ENCODE measurements around the gene IGFBPL1. TPM values are rescaled to one million over a fixed set of nuclear protein-coding genes. Genes with fewer than 3 reads are reported as not detected.

The IGFBPL1 gene
- total RNA-seq, 1 donor from 2014 or later = not detected

- intact Hi-C loops (cut with micrococcal nuclease) = no loop called here
- Mint-ChIP-seq H3K27me3 (ENCODE audit: insufficient read depth) (peaks cover 2% of the 10 kb centered on the region), H3K4me1 (ENCODE audit: low read depth) (no peaks in the 10 kb centered on the region), H3K36me3 (ENCODE audit: low read depth) (no peaks in the 10 kb centered on the region), H3K27ac (no peak overlapping the region), H3K9me3 (no peaks in the 10 kb centered on the region), H3K4me3 (no peak overlapping the region)
- DNase-seq (ENCODE audit: low spot score) = no peak
Observed at GRCh38 chr9:38376021-38376670, 48.1 kb downstream of the IGFBPL1 start.

- no peaks in the 10 kb centered on the region for H3K9me3 Mint-ChIP-seq
- no peak for DNase-seq (ENCODE audit: low spot score)
- H3K4me3 Mint-ChIP-seq = no peak overlapping the region
- H3K27ac Mint-ChIP-seq = no peak overlapping the region
- H3K36me3 Mint-ChIP-seq (ENCODE audit: low read depth) = no peaks in the 10 kb centered on the region
- H3K27me3 Mint-ChIP-seq (ENCODE audit: insufficient read depth) = peaks cover 2% of the 10 kb centered on the region
- intact Hi-C loops (cut with micrococcal nuclease) = no loop called here
- H3K4me1 Mint-ChIP-seq (ENCODE audit: low read depth) = no peaks in the 10 kb centered on the region
Observed at GRCh38 chr9:38375572-38375963, 48.7 kb downstream of the IGFBPL1 start.

GRCh38 chr9:38374847-38375571 is 49.2 kb downstream of the IGFBPL1 start:
- Mint-ChIP-seq H3K9me3 (no peaks in the 10 kb centered on the region), H3K4me1 (ENCODE audit: low read depth) (no peaks in the 10 kb centered on the region), H3K4me3 (no peak overlapping the region), H3K36me3 (ENCODE audit: low read depth) (no peaks in the 10 kb centered on the region), H3K27me3 (ENCODE audit: insufficient read depth) (peaks cover 2% of the 10 kb centered on the region), H3K27ac (no peak overlapping the region)
- intact Hi-C loops (cut with micrococcal nuclease) = no loop called here
- no peak for DNase-seq (ENCODE audit: low spot score)

- Mint-ChIP-seq H3K4me3 (no peak overlapping the region), H3K4me1 (ENCODE audit: low read depth) (no peaks in the 10 kb centered on the region), H3K27me3 (ENCODE audit: insufficient read depth) (peaks cover 3% of the 10 kb centered on the region), H3K9me3 (no peaks in the 10 kb centered on the region), H3K36me3 (ENCODE audit: low read depth) (no peaks in the 10 kb centered on the region), H3K27ac (no peak overlapping the region)
- no peak for DNase-seq (ENCODE audit: low spot score)
- intact Hi-C loops (cut with micrococcal nuclease) = no loop called here
Observed at GRCh38 chr9:38373679-38374078, 50.6 kb downstream of the IGFBPL1 start.

- Mint-ChIP-seq H3K27me3 (ENCODE audit: insufficient read depth) (peaks cover 3% of the 10 kb centered on the region), H3K4me1 (ENCODE audit: low read depth) (no peaks in the 10 kb centered on the region), H3K9me3 (no peaks in the 10 kb centered on the region), H3K36me3 (ENCODE audit: low read depth) (no peaks in the 10 kb centered on the region), H3K4me3 (no peak overlapping the region), H3K27ac (no peak overlapping the region)
- intact Hi-C loops (cut with micrococcal nuclease) = no loop called here
- no peak for DNase-seq (ENCODE audit: low spot score)
Observed at GRCh38 chr9:38372762-38373619, 51.3 kb downstream of the IGFBPL1 start.

- Mint-ChIP-seq H3K4me3 (no peak overlapping the region), H3K4me1 (ENCODE audit: low read depth) (no peaks in the 10 kb centered on the region), H3K27me3 (ENCODE audit: insufficient read depth) (peaks cover 3% of the 10 kb centered on the region), H3K36me3 (ENCODE audit: low read depth) (no peaks in the 10 kb centered on the region), H3K9me3 (no peaks in the 10 kb centered on the region), H3K27ac (no peak overlapping the region)
- intact Hi-C loops (cut with micrococcal nuclease) = loop anchor here (1.0 kb wide), 1 partner anchor 29 kb away; no protein-coding TSS in a partner anchor
- peak; percentile 5 for DNase-seq (ENCODE audit: low spot score)
Observed at GRCh38 chr9:38371495-38371894, 52.8 kb downstream of the IGFBPL1 start.

- H3K4me3 Mint-ChIP-seq = no peak overlapping the region
- peaks cover 6% of the 10 kb centered on the region for H3K27me3 Mint-ChIP-seq (ENCODE audit: insufficient read depth)
- no peak for DNase-seq (ENCODE audit: low spot score)
- H3K4me1 Mint-ChIP-seq (ENCODE audit: low read depth) = no peaks in the 10 kb centered on the region
- H3K36me3 Mint-ChIP-seq (ENCODE audit: low read depth) = no peaks in the 10 kb centered on the region
- intact Hi-C loops (cut with micrococcal nuclease) = no loop called here
- H3K27ac Mint-ChIP-seq = no peak overlapping the region
- no peaks in the 10 kb centered on the region for H3K9me3 Mint-ChIP-seq
Observed at GRCh38 chr9:38370176-38370575, 54.1 kb downstream of the IGFBPL1 start.

- Mint-ChIP-seq H3K9me3 (no peaks in the 10 kb centered on the region), H3K4me1 (ENCODE audit: low read depth) (no peaks in the 10 kb centered on the region), H3K4me3 (no peak overlapping the region), H3K27me3 (ENCODE audit: insufficient read depth) (peaks cover 4% of the 10 kb centered on the region), H3K27ac (no peak overlapping the region), H3K36me3 (ENCODE audit: low read depth) (no peaks in the 10 kb centered on the region)
- DNase-seq (ENCODE audit: low spot score) = no peak
- intact Hi-C loops (cut with micrococcal nuclease) = no loop called here
Observed at GRCh38 chr9:38368731-38369130, 55.5 kb downstream of the IGFBPL1 start.

- no peaks in the 10 kb centered on the region for H3K4me1 Mint-ChIP-seq (ENCODE audit: low read depth)
- DNase-seq (ENCODE audit: low spot score) = no peak
- no peak overlapping the region for H3K4me3 Mint-ChIP-seq
- H3K36me3 Mint-ChIP-seq (ENCODE audit: low read depth) = no peaks in the 10 kb centered on the region
- no peak overlapping the region for H3K27ac Mint-ChIP-seq
- intact Hi-C loops (cut with micrococcal nuclease) = no loop called here
- peaks cover 4% of the 10 kb centered on the region for H3K27me3 Mint-ChIP-seq (ENCODE audit: insufficient read depth)
- no peaks in the 10 kb centered on the region for H3K9me3 Mint-ChIP-seq
Observed at GRCh38 chr9:38367898-38368297, 56.4 kb downstream of the IGFBPL1 start.

GRCh38 chr9:38363589-38363925 is 60.7 kb downstream of the IGFBPL1 start:
- intact Hi-C loops (cut with micrococcal nuclease) = loop anchor here (1.0 to 5.0 kb wide), 3 partner anchors 206 to 451 kb away; no protein-coding TSS in a partner anchor
- Mint-ChIP-seq H3K27me3 (ENCODE audit: insufficient read depth) (peaks cover 2% of the 10 kb centered on the region), H3K36me3 (ENCODE audit: low read depth) (no peaks in the 10 kb centered on the region), H3K4me1 (ENCODE audit: low read depth) (no peaks in the 10 kb centered on the region), H3K27ac (no peak overlapping the region), H3K9me3 (no peaks in the 10 kb centered on the region), H3K4me3 (no peak overlapping the region)
- DNase-seq (ENCODE audit: low spot score) = no peak

- no peak for DNase-seq (ENCODE audit: low spot score)
- H3K4me3 Mint-ChIP-seq = peak overlapping the region; percentile 49
- H3K27ac Mint-ChIP-seq = no peak overlapping the region
- H3K4me1 Mint-ChIP-seq (ENCODE audit: low read depth) = no peaks in the 10 kb centered on the region
- no peaks in the 10 kb centered on the region for H3K36me3 Mint-ChIP-seq (ENCODE audit: low read depth)
- intact Hi-C loops (cut with micrococcal nuclease) = loop anchor here (1.0 to 5.0 kb wide), 3 partner anchors 206 to 450 kb away; no protein-coding TSS in a partner anchor
- no peaks in the 10 kb centered on the region for H3K9me3 Mint-ChIP-seq
- peaks cover 2% of the 10 kb centered on the region for H3K27me3 Mint-ChIP-seq (ENCODE audit: insufficient read depth)
Observed at GRCh38 chr9:38362852-38363588, 61.2 kb downstream of the IGFBPL1 start.

GRCh38 chr9:38361473-38361850 is 62.8 kb downstream of the IGFBPL1 start:
- no peaks in the 10 kb centered on the region for H3K36me3 Mint-ChIP-seq (ENCODE audit: low read depth)
- no peaks in the 10 kb centered on the region for H3K9me3 Mint-ChIP-seq
- no peak overlapping the region for H3K27ac Mint-ChIP-seq
- no peak for DNase-seq (ENCODE audit: low spot score)
- H3K4me1 Mint-ChIP-seq (ENCODE audit: low read depth) = no peaks in the 10 kb centered on the region
- peaks cover 2% of the 10 kb centered on the region for H3K27me3 Mint-ChIP-seq (ENCODE audit: insufficient read depth)
- intact Hi-C loops (cut with micrococcal nuclease) = loop anchor here (5.0 kb wide), 1 partner anchor 204 kb away; no protein-coding TSS in a partner anchor
- no peak overlapping the region for H3K4me3 Mint-ChIP-seq

Measured in activated T-helper 1 cell treated with anti-CD3 and anti-CD28 coated beads, Interleukin-12 subunit alpha, Interleukin-12 subunit beta, Interleukin-2, Interleukin-4 antibody, amounts not matched to agents 30 ng/mL and 10 ng/mL and 1 ng/mL, durations not matched to agents 14 hours and 24 hours and 36 hours (primary cell).